ENCODE measurements around the gene TTLL6. TPM values are rescaled to one million over a fixed set of nuclear protein-coding genes. Genes with fewer than 3 reads are reported as not detected.

Gene TTLL6
- total and polyA plus RNA-seq, 12 donors, result under 0.01 to 2.0 (median 0.44) TPM; not detected in 4

- H3K9me3 ChIP-seq (replicated peaks in 1 of 3), result no peaks in the 10 kb centered on the region
- intact Hi-C loops (cut with DNase I), result loop anchor here (5.0 kb wide), 2 partner anchors 66 to 151 kb away; no protein-coding TSS in a partner anchor
- peaks cover 0 to 6% of the 10 kb centered on the region in 2 donors for H3K4me1 ChIP-seq (replicated peaks in 1 of 2)
- no peak for DNase-seq
- H3K4me3 ChIP-seq, result no peak overlapping the region
- 13 to 24% (median 17%) methylated on average over 10 to 20 of the region's 20 CpGs for WGBS, 4 donors
- no peak overlapping the region for H3K27ac ChIP-seq
- peaks cover 96% of the 10 kb centered on the region for H3K27me3 ChIP-seq
- H3K36me3 ChIP-seq (replicated peaks in 1 of 2), result no peaks in the 10 kb centered on the region
- TF ChIP-seq CTCF (IDR thresholded peaks at IDR 0.05) (no peak), POLR2A (IDR thresholded peaks at IDR 0.05) (no peak)
Observed at GRCh38 chr17:48726114-48726915, 90.7 kb downstream of the TTLL6 start.

GRCh38 chr17:48725288-48726064 lies 91.6 kb downstream of the TTLL6 start:
- intact Hi-C loops (cut with DNase I), result loop anchor here (5.0 kb wide), 2 partner anchors 67 to 152 kb away; no protein-coding TSS in a partner anchor
- no peaks in the 10 kb centered on the region for H3K36me3 ChIP-seq (replicated peaks in 1 of 2)
- peaks cover 0 to 6% of the 10 kb centered on the region in 2 donors for H3K4me1 ChIP-seq (replicated peaks in 1 of 2)
- no peaks in the 10 kb centered on the region for H3K9me3 ChIP-seq (replicated peaks in 1 of 3)
- no peak overlapping the region for H3K27ac ChIP-seq
- WGBS, 4 donors, result 4 to 7% (median 7%) methylated on average over 14 to 38 of the region's 38 CpGs
- DNase-seq, result no peak
- TF ChIP-seq POLR2A (IDR thresholded peaks at IDR 0.05) (no peak), CTCF (IDR thresholded peaks at IDR 0.05) (no peak)
- H3K4me3 ChIP-seq, result no peak overlapping the region
- peaks cover 98% of the 10 kb centered on the region for H3K27me3 ChIP-seq

- intact Hi-C loops (cut with DNase I), result loop anchor here (5.0 kb wide), 2 partner anchors 67 to 152 kb away; no protein-coding TSS in a partner anchor
- Histone ChIP-seq H3K4me3 (peak overlapping the region in 1 of 4 donors; percentile 13), H3K9me3 (replicated peaks in 1 of 3) (no peaks in the 10 kb centered on the region), H3K27ac (no peak overlapping the region), H3K27me3 (peaks cover 98% of the 10 kb centered on the region), H3K36me3 (replicated peaks in 1 of 2) (no peaks in the 10 kb centered on the region), H3K4me1 (replicated peaks in 1 of 2) (peaks cover 0 to 6% of the 10 kb centered on the region in 2 donors)
- 2 to 7% (median 4%) methylated on average over 16 of the region's 16 CpGs for WGBS, 4 donors
- no peak for DNase-seq
- no peak for TF ChIP-seq CTCF (IDR thresholded peaks at IDR 0.05)
- TF ChIP-seq POLR2A (IDR thresholded peaks at IDR 0.05), result no peak
Observed at GRCh38 chr17:48725004-48725287, 92.1 kb downstream of the TTLL6 start.
